H9 (cell line): Measurements from ENCODE around the gene EBP. TPM values are rescaled to one million over a fixed set of nuclear protein-coding genes. Genes with fewer than 3 reads are reported as not detected.

Experiments
- DNase-seq: peaks from one replicate; pipeline ENCODE4 v3.0.0-alpha.2; 2017
- H2AFZ ChIP-seq: one replicate; pipeline ENCODE4 v1.6.1; 2013; ENCODE audit warnings: mild to moderate bottlenecking, low read length, control low read depth, moderate library complexity
- H2AK5ac ChIP-seq: 2 replicates; pipeline ENCODE4 v1.6.1; 2013; ENCODE audit warnings: low read length, control low read depth, mixed read lengths; ENCODE audit not compliant: insufficient read length
- H2BK120ac ChIP-seq: one replicate; pipeline ENCODE4 v1.6.1; 2013; ENCODE audit warnings: low read depth, mild to moderate bottlenecking, low read length, control low read depth, inconsistent platforms; ENCODE audit not compliant: poor library complexity, severe bottlenecking
- H2BK12ac ChIP-seq: 2 replicates; pipeline ENCODE4 v1.6.1; 2013; ENCODE audit warnings: low read length, control low read depth, mixed read lengths, low read depth; ENCODE audit not compliant: insufficient read length
- H2BK15ac ChIP-seq: 2 replicates; pipeline ENCODE4 v1.6.1; 2013; ENCODE audit warnings: low read depth, low read length, control low read depth
- H2BK20ac ChIP-seq: one replicate; pipeline ENCODE4 v1.6.1; 2013; ENCODE audit warnings: low read depth, mild to moderate bottlenecking, low read length, control low read depth, inconsistent platforms; ENCODE audit not compliant: poor library complexity, severe bottlenecking
- H2BK5ac ChIP-seq: 2 replicates; pipeline ENCODE4 v1.6.1; 2013; ENCODE audit warnings: low read length, control low read depth, mixed read lengths; ENCODE audit not compliant: insufficient read length
- H3K14ac ChIP-seq: 2 replicates; pipeline ENCODE4 v1.6.1; 2013; ENCODE audit warnings: low read length, control low read depth; ENCODE audit not compliant: insufficient read depth
- H3K18ac ChIP-seq: 2 replicates; pipeline ENCODE4 v1.6.1; 2013; ENCODE audit warnings: low read depth, mild to moderate bottlenecking, mixed read lengths, low read length, control low read depth; ENCODE audit not compliant: insufficient read length
- H3K23ac ChIP-seq: 2 replicates; pipeline ENCODE4 v1.6.1; 2013; ENCODE audit warnings: low read length, control low read depth, mixed read lengths, low read depth; ENCODE audit not compliant: insufficient read length
- H3K23me2 ChIP-seq: 2 replicates; pipeline ENCODE4 v1.6.1; 2013; ENCODE audit warnings: low read depth, mild to moderate bottlenecking, mixed read lengths, low read length, control low read depth; ENCODE audit not compliant: insufficient read length, poor library complexity, severe bottlenecking
- H3K27ac ChIP-seq: 2 replicates; pipeline ENCODE4 v1.5.1; 2013; ENCODE audit warnings: low read length, control low read depth, mixed read lengths, low read depth; ENCODE audit not compliant: insufficient read length
- H3K27me3 ChIP-seq: 2 replicates; pipeline ENCODE4 v1.6.1; 2013; ENCODE audit warnings: low read length, control low read depth, inconsistent platforms; ENCODE audit not compliant: insufficient read depth
- H3K4ac ChIP-seq: 2 replicates; pipeline ENCODE4 v1.6.1; 2013; ENCODE audit warnings: low read depth, mild to moderate bottlenecking, control low read depth, inconsistent platforms, low read length, moderate library complexity
- H3K4me1 ChIP-seq: 2 replicates; pipeline ENCODE4 v1.6.1; 2013; ENCODE audit warnings: low read length, control low read depth, inconsistent platforms; ENCODE audit not compliant: insufficient read depth
- H3K4me2 ChIP-seq: 2 replicates; pipeline ENCODE4 v1.6.1; 2013; ENCODE audit warnings: low read length, control low read depth, mixed read lengths; ENCODE audit not compliant: insufficient read length, insufficient read depth
- H3K56ac ChIP-seq: 2 replicates; pipeline ENCODE4 v1.6.1; 2013; ENCODE audit warnings: low read depth, mild to moderate bottlenecking, mixed read lengths, low read length, control low read depth; ENCODE audit not compliant: insufficient read length
- H3K79me1 ChIP-seq: 2 replicates; pipeline ENCODE4 v1.6.1; 2013; ENCODE audit warnings: low read depth, mild to moderate bottlenecking, moderate library complexity, low read length, control low read depth, inconsistent platforms; ENCODE audit not compliant: insufficient read depth, poor library complexity, severe bottlenecking
- H3K79me2 ChIP-seq: 2 replicates; pipeline ENCODE4 v1.6.1; 2013; ENCODE audit warnings: low read length, control low read depth, inconsistent platforms; ENCODE audit not compliant: insufficient read depth
- H3K9ac ChIP-seq: 2 replicates; pipeline ENCODE4 v1.6.1; 2013; ENCODE audit warnings: low read length, control low read depth, mixed read lengths; ENCODE audit not compliant: insufficient read length; ENCODE audit errors: extremely low read depth
- H3K9me3 ChIP-seq: one replicate; pipeline ENCODE4 v1.6.1; 2013; ENCODE audit warnings: low read depth, low read length, inconsistent platforms; ENCODE audit not compliant: control insufficient read depth
- H3T11ph ChIP-seq: one replicate; pipeline ENCODE4 v1.6.1; 2013; ENCODE audit warnings: mild to moderate bottlenecking, low read length, control low read depth, inconsistent platforms
- H4K20me1 ChIP-seq: one replicate; pipeline ENCODE4 v1.6.1; 2013; ENCODE audit not compliant: control insufficient read depth, insufficient read length, insufficient read depth
- H4K5ac ChIP-seq: 2 replicates; pipeline ENCODE4 v1.6.1; 2013; ENCODE audit warnings: low read depth, mild to moderate bottlenecking, mixed read lengths, low read length, control low read depth; ENCODE audit not compliant: insufficient read length
- H4K8ac ChIP-seq: replicated peaks from 2 replicates; pipeline ENCODE4 v1.6.1; 2013; ENCODE audit warnings: low read length, control low read depth, mixed read lengths, low read depth; ENCODE audit not compliant: insufficient read length
- H4K91ac ChIP-seq: 2 replicates; pipeline ENCODE4 v1.6.1; 2013; ENCODE audit warnings: low read depth, mild to moderate bottlenecking, moderate library complexity, mixed read lengths, low read length, control low read depth; ENCODE audit not compliant: insufficient read length
- H3K27ac Mint-ChIP-seq, 3 experiments: 2 replicates in 2 of 3; 3 replicates in 1 of 3; pipeline ENCODE4 v1.8.0; 2020 to 2021; ENCODE audit warnings: mixed read lengths in 3 of 3, mild to moderate bottlenecking in 1 of 3, moderate library complexity in 1 of 3
- H3K27me3 Mint-ChIP-seq: 2 replicates; pipeline ENCODE4 v1.8.0; 2021; ENCODE audit warnings: low read depth, mild to moderate bottlenecking, moderate library complexity, mixed read lengths
- H3K36me3 Mint-ChIP-seq, 3 experiments: 2 replicates in 2 of 3; 3 replicates in 1 of 3; pipeline ENCODE4 v1.8.0; 2020 to 2021; ENCODE audit warnings: low read depth in 3 of 3, mixed read lengths in 3 of 3; ENCODE audit not compliant: insufficient read depth in 1 of 3
- H3K4me1 Mint-ChIP-seq, 2 experiments: 2 replicates each; pipeline ENCODE4 v1.8.0; 2020; ENCODE audit warnings: mixed read lengths in 2 of 2
- H3K4me3 Mint-ChIP-seq, 2 experiments: 2 replicates in 1 of 2; 3 replicates in 1 of 2; pipeline ENCODE4 v1.8.0; 2020 to 2021; ENCODE audit warnings: mild to moderate bottlenecking in 2 of 2, mixed read lengths in 2 of 2, moderate library complexity in 1 of 2
- H3K9me3 Mint-ChIP-seq, 2 experiments: 2 replicates in 1 of 2; 3 replicates in 1 of 2; pipeline ENCODE4 v1.8.0; 2020; ENCODE audit warnings: mild to moderate bottlenecking in 2 of 2, mixed read lengths in 2 of 2, moderate library complexity in 1 of 2
- WGBS: extraction: QIAGEN DNeasy Blood & Tissue Kit; methylation state at CpG from one replicate; pipeline ENCODE4 v1.1.7; 2013; ENCODE audit warnings: missing lambda C conversion rate, low lambda C conversion rate, mixed read lengths; ENCODE audit not compliant: insufficient read length; ENCODE audit errors: extremely low coverage; 5-methylcytosine and 5-hydroxymethylcytosine counted together
- total RNA-seq: library from RNA; stranded (reverse); gene quantifications from 2 replicates; pipeline ENCODE4 v1.2.1, GENCODE V29; 2021
- TF ChIP-seq, protein P1 (sequence below): fragments of 200-600 bp; sonication (generic); conservative IDR thresholded peaks from 3 replicates; pipeline ENCODE4 v1.8.0; 2021; ENCODE audit warnings: antibody characterized with exemption, mild to moderate bottlenecking

Gene EBP
- total RNA-seq, 1 experiment from 2014 or later, result 117 TPM

DNA sequence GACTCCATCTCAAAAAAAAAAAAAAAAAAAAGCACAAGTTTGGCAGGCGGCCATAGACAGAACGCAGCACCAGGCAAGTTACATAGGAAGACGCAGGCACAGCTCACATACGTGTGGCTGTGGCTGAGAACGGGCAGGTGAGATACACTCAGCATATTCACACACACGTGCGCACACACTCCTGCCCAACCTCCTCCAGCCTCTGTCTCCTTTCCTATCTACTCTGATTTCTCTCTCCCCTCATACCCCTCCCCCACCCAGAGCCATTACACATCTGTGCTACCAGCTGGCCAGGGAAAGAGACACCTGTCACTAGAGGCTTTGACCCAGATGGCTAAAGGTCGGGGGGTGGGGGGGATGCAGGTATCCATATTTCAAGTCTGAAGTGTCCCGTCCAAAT lies 49.4 kb upstream of the EBP start:
- Histone ChIP-seq H3K4me1 (peaks cover 4% of the 10 kb centered on the region; the same call in 1 of the 2 replicates), H3K4me2 (no peak overlapping the region), H2BK5ac (no peak overlapping the region), H3K27me3 (no peaks in the 10 kb centered on the region), H3K14ac (no peak overlapping the region), H3K4ac (no peak overlapping the region), H3K79me1 (no peaks in the 10 kb centered on the region), H3T11ph (no peak overlapping the region), H3K23ac (no peak overlapping the region), H3K56ac (no peak overlapping the region), H4K5ac (no peak overlapping the region), H3K9ac (no peak overlapping the region), H2AK5ac (no peak overlapping the region), H2BK120ac (no peak overlapping the region), H4K8ac (no peak overlapping the region), H2BK15ac (no peak overlapping the region), H4K20me1 (no peaks in the 10 kb centered on the region), H3K79me2 (no peaks in the 10 kb centered on the region; the same call in 1 of the 2 replicates), H3K27ac (no peak overlapping the region), H3K18ac (no peak overlapping the region), H2AFZ (no peak overlapping the region), H2BK20ac (no peak overlapping the region), H3K9me3 (peaks cover 31% of the 10 kb centered on the region), H2BK12ac (no peak overlapping the region), H3K23me2 (peaks cover 8% of the 10 kb centered on the region), H4K91ac (no peak overlapping the region)
- peaks cover 36 to 47% of the 10 kb centered on the region in 2 experiments for H3K4me1 Mint-ChIP-seq
- no peak overlapping the region for H3K4me3 Mint-ChIP-seq
- H3K36me3 Mint-ChIP-seq, result peaks cover 0 to 15% (median 9%) of the 10 kb centered on the region in 3 experiments; a peak in 5 of 7 replicates
- no CpG with 5 or more reads among the region's 9 CpGs for WGBS
- peaks cover 74 to 83% of the 10 kb centered on the region in 2 experiments for H3K9me3 Mint-ChIP-seq
- no peak for DNase-seq
- TF ChIP-seq, protein P1, sequence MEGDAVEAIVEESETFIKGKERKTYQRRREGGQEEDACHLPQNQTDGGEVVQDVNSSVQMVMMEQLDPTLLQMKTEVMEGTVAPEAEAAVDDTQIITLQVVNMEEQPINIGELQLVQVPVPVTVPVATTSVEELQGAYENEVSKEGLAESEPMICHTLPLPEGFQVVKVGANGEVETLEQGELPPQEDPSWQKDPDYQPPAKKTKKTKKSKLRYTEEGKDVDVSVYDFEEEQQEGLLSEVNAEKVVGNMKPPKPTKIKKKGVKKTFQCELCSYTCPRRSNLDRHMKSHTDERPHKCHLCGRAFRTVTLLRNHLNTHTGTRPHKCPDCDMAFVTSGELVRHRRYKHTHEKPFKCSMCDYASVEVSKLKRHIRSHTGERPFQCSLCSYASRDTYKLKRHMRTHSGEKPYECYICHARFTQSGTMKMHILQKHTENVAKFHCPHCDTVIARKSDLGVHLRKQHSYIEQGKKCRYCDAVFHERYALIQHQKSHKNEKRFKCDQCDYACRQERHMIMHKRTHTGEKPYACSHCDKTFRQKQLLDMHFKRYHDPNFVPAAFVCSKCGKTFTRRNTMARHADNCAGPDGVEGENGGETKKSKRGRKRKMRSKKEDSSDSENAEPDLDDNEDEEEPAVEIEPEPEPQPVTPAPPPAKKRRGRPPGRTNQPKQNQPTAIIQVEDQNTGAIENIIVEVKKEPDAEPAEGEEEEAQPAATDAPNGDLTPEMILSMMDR, result no peak
- H3K27ac Mint-ChIP-seq, result no peak overlapping the region
- peaks cover 5% of the 10 kb centered on the region for H3K27me3 Mint-ChIP-seq
